Colon (tissue), 2 donors: ENCODE measurements around the gene MMP19.

Experiments used
- FAIRE-seq: peaks from 2 replicates; lab custom pipeline; 2012; peaks lifted over from hg19 to GRCh38; lab: Jason Lieb, UNC
- donor health status: control.
- donor health status: control.

Gene MMP19

DNA sequence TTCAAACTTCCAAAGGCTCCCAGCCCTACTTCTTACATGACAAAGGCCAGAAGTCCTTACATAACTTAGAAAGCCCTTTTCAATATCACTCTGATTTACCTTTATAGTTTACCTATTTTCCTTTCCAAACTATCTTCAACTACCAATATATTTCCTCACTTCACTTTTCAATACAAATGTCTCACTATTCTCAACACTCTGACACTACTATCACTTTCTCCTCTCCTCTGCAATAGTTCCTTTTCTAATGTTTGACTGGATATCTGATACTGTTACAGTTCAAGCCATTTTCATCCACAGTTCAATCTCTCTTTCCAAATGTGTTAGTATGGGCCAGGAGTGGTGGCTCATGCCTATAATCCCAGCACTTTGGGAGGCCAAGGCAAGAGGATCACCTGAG is 28.5 kb downstream of the MMP19 start:
- no peak for FAIRE-seq

- FAIRE-seq: no peak
These were observed 30.6 kb downstream of the MMP19 start for GRCh38 chr12:55812088-55812487.

DNA sequence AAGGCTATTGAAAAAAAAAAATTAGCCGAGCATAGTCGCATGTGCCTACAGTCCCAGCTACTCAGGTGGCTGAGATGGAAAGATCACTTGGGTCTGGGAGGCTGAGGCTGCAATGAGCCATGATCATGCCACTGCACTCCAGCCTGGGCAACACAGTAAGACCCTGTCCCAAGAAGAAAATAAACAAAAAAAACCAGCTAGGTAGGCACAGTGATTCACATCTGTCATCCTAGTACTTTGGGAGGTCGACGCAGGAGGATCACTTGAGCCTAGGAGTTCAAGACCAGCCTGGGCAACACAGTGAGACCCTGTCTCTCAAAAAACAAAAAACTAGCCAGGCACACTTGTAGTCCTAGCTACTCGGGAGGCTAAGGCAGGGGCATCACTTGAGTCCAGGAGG is 33.5 kb downstream of the MMP19 start:
- no peak for FAIRE-seq

DNA sequence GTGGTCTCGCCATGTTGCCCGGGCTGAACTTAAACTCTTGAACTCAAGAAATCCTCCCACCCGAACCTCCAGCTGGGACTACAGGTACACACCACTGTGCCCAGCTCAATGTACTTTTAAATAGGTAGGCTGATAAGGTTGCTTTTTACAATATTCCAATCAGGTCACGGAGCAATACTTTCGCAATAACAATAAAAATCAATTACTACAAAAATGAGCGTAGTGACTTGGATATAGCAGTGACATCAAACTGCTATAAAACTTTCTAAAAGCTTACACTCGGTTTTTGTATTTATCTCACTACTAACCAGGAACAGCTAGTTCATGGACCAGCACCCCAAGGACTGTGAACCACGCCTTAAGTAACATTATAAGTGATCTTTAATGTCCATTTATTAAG is 35.8 kb downstream of the MMP19 start:
- FAIRE-seq: no peak

DNA sequence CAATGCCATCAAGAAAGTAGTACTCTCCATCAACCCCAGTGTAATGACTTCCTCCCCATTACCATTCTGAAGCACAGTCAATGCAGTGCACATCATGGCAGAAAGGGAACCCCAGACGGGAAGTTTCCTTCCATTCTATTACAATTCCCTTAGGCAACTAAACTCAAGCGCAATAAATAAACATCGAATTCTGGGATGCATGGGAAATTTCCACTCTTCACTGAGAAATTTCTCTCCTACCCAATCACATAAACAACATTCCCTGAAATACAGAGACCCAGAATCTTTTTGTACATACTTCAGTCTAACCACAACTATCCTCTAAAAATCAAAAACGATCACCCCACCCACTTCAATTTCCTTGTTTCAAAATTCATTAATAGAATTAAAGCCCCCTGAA is 45.2 kb downstream of the MMP19 start:
- FAIRE-seq: no peak

GRCh38 chr12:55797068-55797467 is 45.7 kb downstream of the MMP19 start:
- FAIRE-seq: no peak

GRCh38 chr12:55795950-55796349 is 46.8 kb downstream of the MMP19 start:
- FAIRE-seq: no peak

GRCh38 chr12:55789893-55790292 is 52.8 kb downstream of the MMP19 start:
- FAIRE-seq: no peak

DNA sequence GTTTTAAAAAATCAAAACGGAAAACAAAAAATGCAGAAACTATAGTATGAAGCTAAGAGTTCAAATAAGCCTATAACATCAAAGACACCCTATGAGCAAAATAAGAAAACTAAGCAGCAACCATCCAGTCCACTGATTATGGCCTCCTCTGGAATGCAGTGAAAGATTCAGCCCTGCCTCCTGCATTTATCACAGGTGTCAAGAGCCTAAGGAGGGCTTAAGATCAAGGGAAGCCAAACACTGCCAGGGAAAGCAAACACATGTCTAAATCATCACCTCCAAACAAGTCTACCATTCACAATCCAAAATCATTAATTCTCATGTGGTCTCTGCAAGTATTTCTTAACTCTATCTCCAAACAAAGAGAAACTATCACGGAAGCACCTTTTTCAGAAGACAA is 53.6 kb downstream of the MMP19 start:
- FAIRE-seq: no peak

DNA sequence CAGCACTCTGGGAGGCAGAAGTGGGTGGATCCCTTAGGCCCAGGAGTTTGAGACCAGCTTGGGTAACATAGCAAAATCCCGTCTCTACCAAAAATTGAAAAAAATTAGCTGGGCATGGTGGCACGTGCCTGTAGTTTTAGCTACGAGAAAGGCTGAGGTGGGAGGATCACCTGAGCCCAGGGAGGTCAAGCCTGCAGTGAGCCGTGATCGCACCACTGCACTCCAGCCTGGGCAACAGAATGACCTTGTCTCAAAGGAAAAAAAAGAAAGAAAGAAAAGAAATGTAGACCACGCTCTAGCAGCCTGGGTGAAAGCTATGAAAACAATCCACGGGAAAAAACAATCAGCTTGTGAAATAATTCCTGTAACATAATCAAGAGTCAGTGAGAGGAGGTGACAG is 54.2 kb downstream of the MMP19 start:
- no peak for FAIRE-seq
